Left ventricle myocardium inferior (tissue), 1 donor: ENCODE results near the gene SPAM1. TPM values are rescaled to one million over a fixed set of nuclear protein-coding genes. Genes with fewer than 3 reads are reported as not detected.
A peak's percentile ranks its signal among the peaks of the same experiment; 100 is the strongest.

Experiments
- DNase-seq: peaks from one replicate; pipeline ENCODE4 v3.0.0-alpha.2; 2020
- H3K27ac ChIP-seq: fragments of 200-600 bp; replicated peaks from 2 replicates; pipeline ENCODE4 v1.8.0; 2021
- H3K27me3 ChIP-seq: fragments of 200-600 bp; 2 replicates; pipeline ENCODE4 v1.8.0; 2021; ENCODE audit warnings: low read depth
- H3K36me3 ChIP-seq: fragments of 200-600 bp; 2 replicates; pipeline ENCODE4 v1.8.0; 2021
- H3K4me1 ChIP-seq: fragments of 200-600 bp; 2 replicates; pipeline ENCODE4 v1.8.0; 2021
- H3K4me3 ChIP-seq: fragments of 200-600 bp; 2 replicates; pipeline ENCODE4 v1.8.0; 2021; ENCODE audit warnings: mild to moderate bottlenecking, moderate library complexity
- H3K9me3 ChIP-seq: fragments of 200-600 bp; replicated peaks from 2 replicates; pipeline ENCODE4 v1.8.0; 2021
- intact Hi-C: fragments of 100-400 bp; cut with micrococcal nuclease; formaldehyde crosslinking; loops from one replicate; pipeline ENCODE4 v1.11.0; 2022
- total RNA-seq: library from RNA; stranded (reverse); fragmentation: NEBNext Ultra II Directional; extraction: Animal tissue kit (Norgen Biotek cat#: 25700); gene quantifications from one replicate; pipeline ENCODE4 v1.2.1, GENCODE V29; 2021
- TF ChIP-seq, protein P1 (sequence below): fragments of 200-600 bp; IDR thresholded peaks from 2 replicates; pipeline ENCODE4 v1.8.0; 2021; ENCODE audit warnings: antibody characterized with exemption, mild to moderate bottlenecking, borderline replicate concordance
- donor health status: DM: no; HTN: yes; CAD: no; lungs with severe emphysema.

Gene SPAM1
- total RNA-seq, 1 donor from 2014 or later = not detected

DNA sequence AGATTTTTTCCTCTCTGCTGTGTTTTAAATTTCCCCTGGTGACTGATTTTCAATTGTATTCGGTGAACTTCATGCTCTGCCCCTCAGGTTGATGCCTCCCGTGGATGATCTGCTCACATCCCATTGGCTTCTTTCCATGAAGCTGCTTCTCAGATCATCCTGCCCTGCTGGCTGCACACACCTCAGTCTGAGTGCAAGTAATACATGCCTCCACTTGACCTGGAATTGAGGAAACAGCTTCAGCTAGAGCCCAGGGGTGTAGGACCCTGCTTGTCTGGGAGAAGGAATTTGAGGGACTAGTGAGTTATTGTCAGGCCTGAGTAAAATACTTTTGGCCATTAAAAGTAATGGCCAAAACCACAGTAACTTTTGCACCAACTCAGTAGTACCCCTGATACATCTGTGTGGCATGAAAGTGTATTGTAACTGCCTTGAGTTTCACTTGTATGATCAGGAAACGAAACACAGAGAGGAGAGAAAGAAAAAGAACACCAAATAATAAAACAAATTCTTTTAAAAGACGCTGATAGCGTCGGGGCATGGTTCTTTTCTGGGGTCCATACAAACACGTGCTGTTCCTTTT lies 49.4 kb downstream of the SPAM1 start:
- Histone ChIP-seq H3K27ac (no peak overlapping the region), H3K4me3 (no peak overlapping the region), H3K4me1 (no peaks in the 10 kb centered on the region), H3K36me3 (no peaks in the 10 kb centered on the region), H3K27me3 (no peaks in the 10 kb centered on the region), H3K9me3 (no peaks in the 10 kb centered on the region)
- DNase-seq = no peak
- TF ChIP-seq, protein P1, sequence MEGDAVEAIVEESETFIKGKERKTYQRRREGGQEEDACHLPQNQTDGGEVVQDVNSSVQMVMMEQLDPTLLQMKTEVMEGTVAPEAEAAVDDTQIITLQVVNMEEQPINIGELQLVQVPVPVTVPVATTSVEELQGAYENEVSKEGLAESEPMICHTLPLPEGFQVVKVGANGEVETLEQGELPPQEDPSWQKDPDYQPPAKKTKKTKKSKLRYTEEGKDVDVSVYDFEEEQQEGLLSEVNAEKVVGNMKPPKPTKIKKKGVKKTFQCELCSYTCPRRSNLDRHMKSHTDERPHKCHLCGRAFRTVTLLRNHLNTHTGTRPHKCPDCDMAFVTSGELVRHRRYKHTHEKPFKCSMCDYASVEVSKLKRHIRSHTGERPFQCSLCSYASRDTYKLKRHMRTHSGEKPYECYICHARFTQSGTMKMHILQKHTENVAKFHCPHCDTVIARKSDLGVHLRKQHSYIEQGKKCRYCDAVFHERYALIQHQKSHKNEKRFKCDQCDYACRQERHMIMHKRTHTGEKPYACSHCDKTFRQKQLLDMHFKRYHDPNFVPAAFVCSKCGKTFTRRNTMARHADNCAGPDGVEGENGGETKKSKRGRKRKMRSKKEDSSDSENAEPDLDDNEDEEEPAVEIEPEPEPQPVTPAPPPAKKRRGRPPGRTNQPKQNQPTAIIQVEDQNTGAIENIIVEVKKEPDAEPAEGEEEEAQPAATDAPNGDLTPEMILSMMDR = no peak
- intact Hi-C loops = no loop called here

DNA sequence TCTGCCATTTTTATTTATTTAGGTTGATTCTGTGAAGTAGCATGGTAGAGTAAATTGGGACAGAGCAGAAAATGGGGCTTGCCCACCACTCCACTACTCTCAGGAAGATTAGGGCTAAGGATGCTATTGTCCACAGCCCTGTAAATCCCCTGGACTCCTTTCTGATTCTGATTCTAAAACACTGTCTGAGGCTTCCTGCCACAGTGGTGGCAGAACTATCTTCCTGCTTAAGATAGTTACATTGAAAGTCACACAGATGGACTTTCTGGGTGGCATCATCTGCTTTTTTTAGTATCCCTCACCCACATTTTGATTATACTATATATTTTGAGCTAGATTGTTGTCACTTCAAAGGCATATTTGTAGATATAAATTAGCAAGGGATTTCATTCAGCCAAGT lies 50.0 kb downstream of the SPAM1 start:
- Histone ChIP-seq H3K27ac (no peak overlapping the region), H3K4me3 (no peak overlapping the region), H3K4me1 (no peaks in the 10 kb centered on the region), H3K9me3 (no peaks in the 10 kb centered on the region), H3K36me3 (no peaks in the 10 kb centered on the region), H3K27me3 (no peaks in the 10 kb centered on the region)
- intact Hi-C loops = no loop called here
- TF ChIP-seq, protein P1 = no peak
- DNase-seq = no peak

DNA sequence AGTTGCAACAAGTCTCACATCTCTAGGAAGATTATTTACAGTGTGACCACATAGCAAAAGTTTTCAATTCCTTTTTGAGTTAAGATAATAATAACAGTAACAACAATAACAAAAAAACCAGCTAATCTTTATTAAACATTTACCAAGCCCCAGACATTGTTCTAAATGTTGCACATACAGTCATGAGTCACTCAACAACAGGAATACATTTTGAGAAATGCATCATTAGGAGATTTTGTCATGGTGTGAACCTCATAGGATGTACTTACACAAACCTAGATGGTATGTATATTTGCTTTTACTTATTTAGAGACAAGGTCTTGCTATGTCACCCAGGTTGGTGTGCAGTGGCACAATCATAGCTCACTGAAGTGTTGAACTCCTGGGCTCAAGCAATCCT lies 52.0 kb downstream of the SPAM1 start:
- Histone ChIP-seq H3K36me3 (no peaks in the 10 kb centered on the region), H3K9me3 (no peaks in the 10 kb centered on the region), H3K4me3 (no peak overlapping the region), H3K27ac (no peak overlapping the region), H3K4me1 (no peaks in the 10 kb centered on the region), H3K27me3 (no peaks in the 10 kb centered on the region)
- intact Hi-C loops = no loop called here
- no peak for DNase-seq
- TF ChIP-seq, protein P1 = no peak

DNA sequence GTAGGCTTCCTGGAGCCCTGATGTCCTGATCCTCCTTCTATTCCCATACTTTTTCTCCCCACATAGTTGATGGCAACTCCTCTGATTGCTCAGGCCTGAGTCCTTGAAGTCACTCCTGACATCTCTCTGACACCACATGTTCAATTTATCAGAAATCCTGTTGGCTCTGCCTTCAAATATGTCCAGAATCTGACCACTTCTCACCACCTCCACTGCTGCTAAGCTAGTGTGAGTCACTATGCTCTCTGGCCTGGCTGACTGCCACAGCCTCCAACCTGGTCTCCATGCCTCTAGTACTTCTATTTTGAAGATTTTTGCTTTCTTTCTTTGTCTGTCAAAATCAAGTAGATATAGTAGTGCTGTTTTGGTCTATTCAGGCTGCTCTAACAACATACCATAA lies 54.8 kb downstream of the SPAM1 start:
- H3K27ac ChIP-seq = no peak overlapping the region
- DNase-seq = no peak
- TF ChIP-seq, protein P1 = no peak
- H3K4me1 ChIP-seq = no peaks in the 10 kb centered on the region
- intact Hi-C loops = no loop called here
- H3K9me3 ChIP-seq = no peaks in the 10 kb centered on the region
- no peak overlapping the region for H3K4me3 ChIP-seq
- no peaks in the 10 kb centered on the region for H3K36me3 ChIP-seq
- H3K27me3 ChIP-seq = no peaks in the 10 kb centered on the region

GRCh38 chr7:123987445-123987844 lies 62.4 kb downstream of the SPAM1 start:
- H3K27ac ChIP-seq = no peak overlapping the region
- H3K4me3 ChIP-seq = peak overlapping the region; percentile 1
- intact Hi-C loops = no loop called here
- H3K4me1 ChIP-seq = peaks cover 11% of the 10 kb centered on the region
- TF ChIP-seq, protein P1 = no peak
- no peaks in the 10 kb centered on the region for H3K36me3 ChIP-seq
- no peaks in the 10 kb centered on the region for H3K9me3 ChIP-seq
- DNase-seq = no peak
- no peaks in the 10 kb centered on the region for H3K27me3 ChIP-seq
